ENCODE measurements around the gene ENPP7. TPM values are rescaled to one million over a fixed set of nuclear protein-coding genes. Genes with fewer than 3 reads are reported as not detected.

ENPP7 gene
- total and polyA plus RNA-seq, 5 donors, result not detected

- 72% methylated on average over 27 of the region's 27 CpGs for WGBS
- Histone ChIP-seq H3K27me3 (ENCODE audit: control insufficient read depth, insufficient read depth) (no peaks in the 10 kb centered on the region), H3K4me1 (ENCODE audit: control insufficient read depth, insufficient read depth, low read length) (no peaks in the 10 kb centered on the region), H3K9me3 (ENCODE audit: control insufficient read depth, low read length) (no peaks in the 10 kb centered on the region), H3K27ac (ENCODE audit: low read length) (no peak overlapping the region), H3K4me3 (ENCODE audit: low read length) (no peak overlapping the region)
- ATAC-seq, result no peak
- intact Hi-C loops (cut with DNase I), result loop anchor here in 3 of 4 donors (10.0 kb wide), 2 partner anchors 133 to 203 kb away; no protein-coding TSS in a partner anchor
- DNase-seq, result peak in 1 of 3 donors; percentile 52
Measured at GRCh38 chr17:79781736-79782575, 51.2 kb downstream of the ENPP7 start.

- ATAC-seq (no peak), DNase-seq (no peak)
- no peak overlapping the region for H3K4me3 ChIP-seq (ENCODE audit: low read length)
- H3K9me3 ChIP-seq (ENCODE audit: control insufficient read depth, low read length), result no peaks in the 10 kb centered on the region
- no peaks in the 10 kb centered on the region for H3K27me3 ChIP-seq (ENCODE audit: control insufficient read depth, insufficient read depth)
- H3K4me1 ChIP-seq (ENCODE audit: control insufficient read depth, insufficient read depth, low read length), result no peaks in the 10 kb centered on the region
- WGBS, result 95% methylated on average over 18 of the region's 18 CpGs
- no peak overlapping the region for H3K27ac ChIP-seq (ENCODE audit: low read length)
- intact Hi-C loops (cut with DNase I), result loop anchor here in 3 of 4 donors (10.0 kb wide), 2 partner anchors 131 to 201 kb away; no protein-coding TSS in a partner anchor
Measured at GRCh38 chr17:79783891-79784290, 53.1 kb downstream of the ENPP7 start.

- Histone ChIP-seq H3K4me3 (ENCODE audit: low read length) (no peak overlapping the region), H3K27ac (ENCODE audit: low read length) (no peak overlapping the region), H3K4me1 (ENCODE audit: control insufficient read depth, insufficient read depth, low read length) (no peaks in the 10 kb centered on the region), H3K27me3 (ENCODE audit: control insufficient read depth, insufficient read depth) (no peaks in the 10 kb centered on the region), H3K9me3 (ENCODE audit: control insufficient read depth, low read length) (no peaks in the 10 kb centered on the region)
- WGBS, result 97% methylated on average over 31 of the region's 31 CpGs
- intact Hi-C loops (cut with DNase I), result loop anchor here in 3 of 4 donors (5.0 to 10.0 kb wide), 3 partner anchors 130 to 208 kb away; no protein-coding TSS in a partner anchor
- no peak for ATAC-seq
- peak in 1 of 3 donors; percentile 56 for DNase-seq
Measured at GRCh38 chr17:79784353-79785016, 53.7 kb downstream of the ENPP7 start.

- DNase-seq (peak in 1 of 3 donors; percentile 57), ATAC-seq (no peak)
- H3K27me3 ChIP-seq (ENCODE audit: control insufficient read depth, insufficient read depth), result no peaks in the 10 kb centered on the region
- H3K4me1 ChIP-seq (ENCODE audit: control insufficient read depth, insufficient read depth, low read length), result no peaks in the 10 kb centered on the region
- no peak overlapping the region for H3K27ac ChIP-seq (ENCODE audit: low read length)
- intact Hi-C loops (cut with DNase I), result loop anchor here in 3 of 4 donors (5.0 to 10.0 kb wide), 3 partner anchors 130 to 207 kb away; no protein-coding TSS in a partner anchor
- WGBS, result 94% methylated on average over 17 of the region's 17 CpGs
- no peak overlapping the region for H3K4me3 ChIP-seq (ENCODE audit: low read length)
- H3K9me3 ChIP-seq (ENCODE audit: control insufficient read depth, low read length), result no peaks in the 10 kb centered on the region
Measured at GRCh38 chr17:79785017-79785899, 54.5 kb downstream of the ENPP7 start.

DNA sequence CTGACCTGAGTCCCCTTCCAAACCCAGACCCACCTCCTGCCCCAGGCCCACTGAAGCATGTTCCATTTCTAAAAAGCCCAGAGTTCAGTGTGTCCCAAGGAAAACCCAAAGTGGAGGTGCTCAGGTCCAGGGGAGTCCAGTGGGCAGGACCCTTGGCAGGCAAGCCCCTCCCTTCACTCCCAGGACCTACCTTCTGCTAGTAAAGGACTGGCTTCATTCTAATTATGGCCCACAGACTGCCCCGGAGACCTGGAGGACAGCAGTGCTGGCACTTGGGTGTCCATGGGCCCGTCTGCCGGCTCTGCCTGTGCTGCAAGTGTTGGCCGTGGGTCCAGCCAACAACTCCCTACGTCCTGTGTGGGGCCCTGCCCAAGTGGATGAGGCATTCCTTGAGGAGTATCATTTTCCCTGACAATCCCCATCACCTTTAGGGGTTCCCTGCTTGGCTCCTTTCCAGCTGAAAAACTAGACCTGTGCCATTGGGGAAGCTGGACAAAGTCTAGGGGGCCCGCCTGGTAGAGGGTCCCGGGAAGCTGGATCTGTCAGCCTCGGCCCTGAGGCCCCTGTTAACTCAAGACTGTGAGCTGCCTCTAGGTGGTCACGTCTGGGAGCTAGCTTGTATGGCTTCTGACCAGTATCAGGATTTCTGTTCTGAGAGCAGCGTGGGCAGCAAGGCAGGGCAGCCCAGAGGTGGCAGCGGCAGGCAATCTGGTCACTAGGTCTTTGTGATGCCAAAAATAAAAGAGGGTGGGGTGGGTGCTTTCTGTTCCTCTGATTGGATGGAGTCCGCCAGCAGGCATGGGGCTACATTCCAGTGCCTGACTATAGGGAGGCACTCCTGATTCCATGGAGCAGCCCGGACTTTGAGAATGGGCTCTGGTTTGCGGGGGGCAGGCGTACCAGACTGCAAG lies 55.4 kb downstream of the ENPP7 start:
- WGBS, result 82% methylated on average over 15 of the region's 15 CpGs

GRCh38 chr17:79786930-79787643 lies 56.3 kb downstream of the ENPP7 start:
- Histone ChIP-seq H3K27ac (ENCODE audit: low read length) (no peak overlapping the region), H3K9me3 (ENCODE audit: control insufficient read depth, low read length) (no peaks in the 10 kb centered on the region), H3K4me1 (ENCODE audit: control insufficient read depth, insufficient read depth, low read length) (no peaks in the 10 kb centered on the region), H3K4me3 (ENCODE audit: low read length) (no peak overlapping the region), H3K27me3 (ENCODE audit: control insufficient read depth, insufficient read depth) (no peaks in the 10 kb centered on the region)
- WGBS, result 88% methylated on average over 12 of the region's 12 CpGs
- peak in 1 of 3 donors; percentile 35 for DNase-seq
- no peak for ATAC-seq
- intact Hi-C loops (cut with DNase I), result loop anchor here in 3 of 4 donors (5.0 to 10.0 kb wide), 3 partner anchors 128 to 205 kb away; no protein-coding TSS in a partner anchor

More for the DNA sequence above, 55.4 kb downstream of the ENPP7 start:
- no peaks in the 10 kb centered on the region for H3K4me1 ChIP-seq (ENCODE audit: control insufficient read depth, insufficient read depth, low read length)
- no peak overlapping the region for H3K27ac ChIP-seq (ENCODE audit: low read length)
- H3K27me3 ChIP-seq (ENCODE audit: control insufficient read depth, insufficient read depth), result no peaks in the 10 kb centered on the region
- intact Hi-C loops (cut with DNase I), result loop anchor here in 3 of 4 donors (5.0 to 10.0 kb wide), 3 partner anchors 129 to 206 kb away; no protein-coding TSS in a partner anchor
- ATAC-seq, result no peak
- no peak overlapping the region for H3K4me3 ChIP-seq (ENCODE audit: low read length)
- no peak for DNase-seq
- H3K9me3 ChIP-seq (ENCODE audit: control insufficient read depth, low read length), result no peaks in the 10 kb centered on the region

- WGBS, result 81% methylated on average over 5 of the region's 5 CpGs
- H3K9me3 ChIP-seq (ENCODE audit: control insufficient read depth, low read length), result no peaks in the 10 kb centered on the region
- peak in 1 of 3 donors; percentile 1 for DNase-seq
- no peaks in the 10 kb centered on the region for H3K27me3 ChIP-seq (ENCODE audit: control insufficient read depth, insufficient read depth)
- no peak for ATAC-seq
- H3K4me1 ChIP-seq (ENCODE audit: control insufficient read depth, insufficient read depth, low read length), result no peaks in the 10 kb centered on the region
- H3K27ac ChIP-seq (ENCODE audit: low read length), result no peak overlapping the region
- H3K4me3 ChIP-seq (ENCODE audit: low read length), result no peak overlapping the region
- intact Hi-C loops (cut with DNase I), result loop anchor here in 3 of 4 donors (5.0 to 10.0 kb wide), 3 partner anchors 126 to 204 kb away; no protein-coding TSS in a partner anchor
Measured at GRCh38 chr17:79788455-79788854, 57.7 kb downstream of the ENPP7 start.

DNA sequence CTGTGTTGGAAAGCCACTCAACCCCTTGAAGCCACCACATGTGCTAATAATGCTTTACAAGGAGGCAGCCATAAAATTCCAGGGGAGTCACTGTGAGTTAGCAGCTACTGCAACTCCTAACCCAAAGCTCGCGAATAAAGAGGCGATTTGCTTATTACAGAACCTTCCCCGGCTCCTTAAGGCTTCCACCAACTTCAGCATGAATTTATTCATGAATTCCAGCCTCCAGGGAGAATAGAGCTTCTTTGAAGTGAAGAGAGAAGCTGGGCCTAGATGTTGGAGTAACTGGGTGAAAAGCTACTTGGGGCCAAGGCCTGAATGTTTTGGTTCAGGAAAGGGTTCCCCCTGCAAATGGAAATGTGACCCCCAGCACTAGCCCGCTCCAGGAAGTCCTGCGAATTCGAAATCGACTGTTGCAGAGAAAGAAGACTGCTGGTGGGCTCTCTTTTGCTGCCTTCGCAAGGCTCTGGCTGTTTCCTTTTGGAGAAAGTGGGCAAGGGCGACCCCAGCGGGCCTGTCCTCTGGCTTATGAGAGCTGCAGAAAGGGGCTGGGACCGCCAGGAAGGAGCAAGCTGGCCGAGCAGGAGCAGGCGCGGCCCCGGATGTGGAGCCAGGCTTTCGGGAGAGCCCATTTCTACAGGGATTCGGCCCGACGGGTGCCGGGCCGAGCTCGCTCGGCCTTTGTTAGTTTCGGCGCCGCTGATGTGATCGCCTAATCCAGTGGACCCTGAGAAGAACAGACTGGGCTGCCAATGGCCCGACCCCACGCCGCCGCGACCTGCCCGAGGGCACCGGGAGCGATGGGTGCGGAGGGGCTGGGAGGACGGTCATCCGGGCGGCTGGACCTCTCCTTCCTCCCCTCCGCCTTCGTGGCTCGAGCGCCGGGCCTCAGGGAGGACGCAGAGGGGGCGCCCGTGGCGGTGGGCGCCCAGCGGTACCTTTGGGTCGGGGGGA lies 58.5 kb downstream of the ENPP7 start:
- intact Hi-C loops (cut with DNase I), result loop anchor here in 3 of 4 donors (5.0 to 10.0 kb wide), 3 partner anchors 126 to 203 kb away; no protein-coding TSS in a partner anchor
- ATAC-seq (no peak), DNase-seq (peak in 2 of 3 donors; percentile 10 to 67)
- WGBS, result 23% methylated on average over 52 of the region's 52 CpGs
- Histone ChIP-seq H3K4me3 (ENCODE audit: low read length) (no peak overlapping the region), H3K27ac (ENCODE audit: low read length) (no peak overlapping the region), H3K9me3 (ENCODE audit: control insufficient read depth, low read length) (no peaks in the 10 kb centered on the region), H3K27me3 (ENCODE audit: control insufficient read depth, insufficient read depth) (no peaks in the 10 kb centered on the region), H3K4me1 (ENCODE audit: control insufficient read depth, insufficient read depth, low read length) (no peaks in the 10 kb centered on the region)
